ENCODE measurements around the gene MBD3L2B.
"Not testable (repeated sequence)": the region's sequence is repeated elsewhere in the genome, so short reads cannot be mapped to it uniquely, and the experiment has no call there.

The MBD3L2B gene

GRCh38 chr19:7049021-7049420 lies 27.8 kb upstream of the MBD3L2B start, which contains the start of gene MBD3L2:
MBD3L2 (plus strand) TSS chr19:7049321; CDS start chr19:7049374, 53 bp downstream.
- H3K36me3 Mint-ChIP-seq; H3K9me3 Mint-ChIP-seq (ENCODE audit: low read depth); H3K4me3 Mint-ChIP-seq; H3K27me3 Mint-ChIP-seq; H3K27ac Mint-ChIP-seq; H3K4me1 Mint-ChIP-seq (ENCODE audit: low read depth): not testable (repeated sequence)

GRCh38 chr19:7041563-7041962 lies 20.3 kb upstream of the MBD3L2B start:
- not testable (repeated sequence) for H3K27ac Mint-ChIP-seq; H3K9me3 Mint-ChIP-seq (ENCODE audit: low read depth); H3K4me1 Mint-ChIP-seq (ENCODE audit: low read depth); H3K27me3 Mint-ChIP-seq; H3K4me3 Mint-ChIP-seq; H3K36me3 Mint-ChIP-seq

DNA sequence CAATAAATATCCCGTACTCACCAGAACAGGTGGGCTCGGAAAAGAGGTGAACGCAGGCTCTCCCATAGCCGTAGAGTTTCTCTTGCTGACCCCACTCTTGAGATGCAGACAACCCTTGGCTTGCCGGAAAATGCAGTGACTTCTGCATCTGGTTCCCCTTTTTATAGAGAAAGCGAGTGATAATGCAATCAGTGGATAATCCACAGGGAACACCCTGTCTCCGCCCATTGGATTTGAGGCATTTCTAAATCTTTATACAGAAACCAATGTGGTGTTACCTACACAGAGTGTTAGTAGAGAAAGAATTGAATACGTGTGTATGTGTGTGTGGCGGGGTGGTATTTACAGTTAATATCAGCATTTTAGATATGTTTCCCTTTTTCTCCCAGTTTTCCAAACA lies 18.8 kb upstream of the MBD3L2B start, which contains the start of gene MBD3L4:
MBD3L4 (minus strand) TSS at position 101 of the 400 bp plus-strand sequence; CDS start at position 66, 35 bp downstream.
- not testable (repeated sequence) for H3K4me3 Mint-ChIP-seq; H3K4me1 Mint-ChIP-seq (ENCODE audit: low read depth); H3K27ac Mint-ChIP-seq; H3K36me3 Mint-ChIP-seq; H3K27me3 Mint-ChIP-seq; H3K9me3 Mint-ChIP-seq (ENCODE audit: low read depth)

- H3K4me1 Mint-ChIP-seq (ENCODE audit: low read depth); H3K27ac Mint-ChIP-seq; H3K4me3 Mint-ChIP-seq; H3K27me3 Mint-ChIP-seq; H3K36me3 Mint-ChIP-seq; H3K9me3 Mint-ChIP-seq (ENCODE audit: low read depth): not testable (repeated sequence)
Measured at GRCh38 chr19:7030278-7030677, 9.0 kb upstream of the MBD3L2B start, which contains the start of gene MBD3L5. MBD3L5 (plus strand) TSS chr19:7030578; CDS start chr19:7030612, 34 bp downstream.

- not testable (repeated sequence) for H3K4me1 Mint-ChIP-seq (ENCODE audit: low read depth); H3K27ac Mint-ChIP-seq; H3K4me3 Mint-ChIP-seq; H3K9me3 Mint-ChIP-seq (ENCODE audit: low read depth); H3K36me3 Mint-ChIP-seq; H3K27me3 Mint-ChIP-seq
Measured at GRCh38 chr19:7028790-7029189, 7.6 kb upstream of the MBD3L2B start.

DNA sequence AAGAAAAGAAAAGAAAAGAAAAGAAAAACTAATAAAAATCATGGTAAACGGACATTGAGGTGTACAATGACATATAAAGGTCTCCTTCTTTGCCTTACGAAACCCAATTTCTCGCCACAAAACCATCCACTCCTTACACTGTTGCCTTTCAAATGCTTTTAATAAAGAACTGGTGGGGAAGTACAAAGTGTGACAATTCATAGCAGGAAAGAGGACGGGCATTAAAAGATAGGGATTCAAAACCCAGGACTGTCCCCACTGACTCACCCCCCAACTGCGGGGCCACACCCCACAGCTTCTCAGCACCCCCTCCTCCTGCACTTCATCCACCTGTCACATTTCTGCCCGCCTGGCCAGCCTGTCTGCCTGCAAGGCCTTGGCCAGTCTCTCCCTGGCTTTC lies 2.4 kb downstream of the MBD3L2B start:
- H3K9me3 Mint-ChIP-seq (ENCODE audit: low read depth) = no peaks in the 10 kb centered on the region
- no peaks in the 10 kb centered on the region for H3K27me3 Mint-ChIP-seq
- no peak overlapping the region for H3K27ac Mint-ChIP-seq
- no peak overlapping the region for H3K4me3 Mint-ChIP-seq
- H3K4me1 Mint-ChIP-seq (ENCODE audit: low read depth) = peaks cover 5% of the 10 kb centered on the region
- peaks cover 1% of the 10 kb centered on the region for H3K36me3 Mint-ChIP-seq

DNA sequence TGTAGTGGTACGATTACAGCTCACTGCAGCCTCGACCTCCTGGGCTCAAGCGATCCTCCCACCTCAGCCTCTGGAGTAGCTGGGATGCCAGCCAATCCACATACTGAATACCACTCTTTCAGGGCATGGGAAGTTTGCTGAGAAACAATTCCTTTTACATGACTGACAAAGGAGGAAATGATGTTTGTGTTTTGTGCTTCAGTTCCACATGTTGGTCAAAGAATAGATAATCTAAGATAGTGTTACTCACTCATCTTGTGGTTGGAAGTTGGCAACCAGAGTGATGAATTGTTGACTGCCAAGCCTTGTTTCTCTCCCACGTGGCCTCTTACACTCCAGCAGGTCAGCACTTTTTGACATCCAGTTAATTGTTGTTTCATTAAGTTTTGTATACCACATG lies 7.6 kb downstream of the MBD3L2B start:
- Mint-ChIP-seq H3K4me1 (ENCODE audit: low read depth) (peaks cover 35% of the 10 kb centered on the region), H3K27me3 (no peaks in the 10 kb centered on the region), H3K9me3 (ENCODE audit: low read depth) (no peaks in the 10 kb centered on the region), H3K27ac (peak overlapping the region; percentile 70), H3K4me3 (peak overlapping the region; percentile 32), H3K36me3 (peaks cover 5% of the 10 kb centered on the region)

GRCh38 chr19:7010722-7011593 lies 10.3 kb downstream of the MBD3L2B start:
- Mint-ChIP-seq H3K9me3 (ENCODE audit: low read depth) (no peaks in the 10 kb centered on the region), H3K27ac (peak overlapping the region; percentile 85), H3K4me1 (ENCODE audit: low read depth) (peaks cover 55% of the 10 kb centered on the region), H3K36me3 (peaks cover 5% of the 10 kb centered on the region), H3K4me3 (peak overlapping the region; percentile 69), H3K27me3 (no peaks in the 10 kb centered on the region)

- Mint-ChIP-seq H3K36me3 (no peaks in the 10 kb centered on the region), H3K9me3 (ENCODE audit: low read depth) (no peaks in the 10 kb centered on the region), H3K27ac (no peak overlapping the region), H3K27me3 (no peaks in the 10 kb centered on the region), H3K4me1 (ENCODE audit: low read depth) (peaks cover 44% of the 10 kb centered on the region), H3K4me3 (no peak overlapping the region)
Measured at GRCh38 chr19:7007859-7008258, 13.4 kb downstream of the MBD3L2B start.

DNA sequence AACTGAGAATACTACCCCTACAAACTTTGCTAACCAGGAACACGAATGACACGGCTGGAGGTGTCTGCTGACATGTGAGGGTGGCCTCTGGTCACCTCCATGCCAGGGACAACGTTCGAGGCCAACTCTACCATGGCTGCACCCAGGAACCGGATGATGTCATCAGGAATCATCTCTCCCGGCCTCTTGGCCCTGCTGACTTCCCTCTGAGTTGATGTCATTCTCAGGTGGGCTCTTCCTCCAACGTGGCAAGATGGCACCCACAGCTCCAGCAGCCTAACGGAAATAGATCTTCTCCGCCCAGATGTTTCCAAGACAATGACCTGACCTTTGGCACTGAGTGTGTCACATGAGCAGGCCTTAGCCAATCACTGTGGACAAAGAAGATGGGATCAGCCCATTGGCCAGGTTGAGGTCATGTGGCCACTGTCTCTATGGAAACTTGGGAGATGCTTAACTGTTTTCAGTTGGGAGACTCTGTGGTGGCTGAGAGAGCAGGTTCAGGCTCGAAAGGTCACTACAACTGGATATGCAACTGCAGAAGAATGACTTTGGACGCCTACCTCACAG lies 15.0 kb downstream of the MBD3L2B start:
- H3K27me3 Mint-ChIP-seq = no peaks in the 10 kb centered on the region
- H3K4me1 Mint-ChIP-seq (ENCODE audit: low read depth) = peaks cover 40% of the 10 kb centered on the region
- H3K4me3 Mint-ChIP-seq = no peak overlapping the region
- H3K36me3 Mint-ChIP-seq = no peaks in the 10 kb centered on the region
- H3K27ac Mint-ChIP-seq = no peak overlapping the region
- H3K9me3 Mint-ChIP-seq (ENCODE audit: low read depth) = no peaks in the 10 kb centered on the region

DNA sequence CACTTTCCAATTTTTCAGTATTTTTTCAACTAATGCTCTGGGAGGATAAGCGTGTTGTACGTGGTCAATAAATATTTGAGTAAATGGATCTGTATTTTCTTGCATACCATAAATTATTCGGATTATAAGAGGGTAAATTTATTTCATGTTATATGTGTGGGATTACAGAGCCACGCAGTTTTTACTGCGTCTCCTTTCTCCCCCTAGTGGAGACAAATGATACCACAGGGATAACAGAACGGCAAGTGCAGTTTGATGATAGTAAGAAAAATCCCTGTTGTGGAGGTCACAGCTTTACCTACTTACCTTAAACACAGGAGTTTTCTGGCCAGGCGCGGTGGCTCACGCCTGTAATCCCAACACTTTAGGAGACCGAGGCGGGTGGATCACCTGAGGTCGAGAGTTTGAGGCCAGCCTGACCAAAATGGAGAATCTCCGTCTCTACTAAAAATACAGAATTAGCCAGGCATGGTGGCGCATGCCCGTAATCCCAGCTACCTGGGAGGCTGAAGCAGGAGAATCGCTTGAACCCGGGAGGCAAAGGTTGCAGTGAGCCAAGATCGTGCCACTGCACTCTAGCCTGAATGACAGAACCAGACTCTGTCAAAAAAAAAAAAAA lies 16.8 kb downstream of the MBD3L2B start:
- Mint-ChIP-seq H3K36me3 (no peaks in the 10 kb centered on the region), H3K4me3 (no peak overlapping the region), H3K27me3 (no peaks in the 10 kb centered on the region), H3K27ac (no peak overlapping the region), H3K4me1 (ENCODE audit: low read depth) (peaks cover 27% of the 10 kb centered on the region), H3K9me3 (ENCODE audit: low read depth) (no peaks in the 10 kb centered on the region)

GRCh38 chr19:7000816-7001215 lies 20.4 kb downstream of the MBD3L2B start:
- Mint-ChIP-seq H3K36me3 (no peaks in the 10 kb centered on the region), H3K9me3 (ENCODE audit: low read depth) (no peaks in the 10 kb centered on the region), H3K4me3 (no peak overlapping the region), H3K27ac (no peak overlapping the region), H3K4me1 (ENCODE audit: low read depth) (peaks cover 9% of the 10 kb centered on the region), H3K27me3 (no peaks in the 10 kb centered on the region)

- Mint-ChIP-seq H3K27me3 (no peaks in the 10 kb centered on the region), H3K4me3 (no peak overlapping the region), H3K27ac (no peak overlapping the region), H3K9me3 (ENCODE audit: low read depth) (peaks cover under 1% of the 10 kb centered on the region), H3K36me3 (no peaks in the 10 kb centered on the region), H3K4me1 (ENCODE audit: low read depth) (peaks cover 9% of the 10 kb centered on the region)
Measured at GRCh38 chr19:7000333-7000732, 20.9 kb downstream of the MBD3L2B start.

GRCh38 chr19:6999933-7000332 lies 21.3 kb downstream of the MBD3L2B start:
- H3K9me3 Mint-ChIP-seq (ENCODE audit: low read depth) = peaks cover 5% of the 10 kb centered on the region

GRCh38 chr19:6997679-6998445 lies 23.4 kb downstream of the MBD3L2B start:
- H3K36me3 Mint-ChIP-seq = no peaks in the 10 kb centered on the region
- no peak overlapping the region for H3K4me3 Mint-ChIP-seq
- no peaks in the 10 kb centered on the region for H3K27me3 Mint-ChIP-seq
- peaks cover 7% of the 10 kb centered on the region for H3K9me3 Mint-ChIP-seq (ENCODE audit: low read depth)
- H3K4me1 Mint-ChIP-seq (ENCODE audit: low read depth) = peaks cover 9% of the 10 kb centered on the region
- H3K27ac Mint-ChIP-seq = no peak overlapping the region

More at GRCh38 chr19:6999933-7000332, 21.3 kb downstream of the MBD3L2B start:
- Mint-ChIP-seq H3K27ac (no peak overlapping the region), H3K4me1 (ENCODE audit: low read depth) (peaks cover 9% of the 10 kb centered on the region), H3K4me3 (no peak overlapping the region), H3K36me3 (no peaks in the 10 kb centered on the region), H3K27me3 (no peaks in the 10 kb centered on the region)

All from activated naive CD8-positive, alpha-beta T cell (primary cell).